Mesothelial cell of epicardium (in vitro differentiated cells): ENCODE results near the gene CX3CR1. TPM values are rescaled to one million over a fixed set of nuclear protein-coding genes. Genes with fewer than 3 reads are reported as not detected.

Source experiments
- DNase-seq, 2 experiments: peaks; one replicate each; pipeline ENCODE4 v3.0.0; 2021; ENCODE audit warnings: low spot score in 2 of 2; ENCODE audit not compliant: unreplicated experiment in 2 of 2
- H3K27ac Mint-ChIP-seq: 2 replicates; pipeline ENCODE4 v1.8.0; 2021; ENCODE audit warnings: mixed read lengths
- H3K27me3 Mint-ChIP-seq: 2 replicates; pipeline ENCODE4 v1.8.0; 2021; ENCODE audit warnings: low read depth, mixed read lengths
- H3K36me3 Mint-ChIP-seq: 2 replicates; pipeline ENCODE4 v1.8.0; 2021; ENCODE audit warnings: mixed read lengths
- H3K4me1 Mint-ChIP-seq: 2 replicates; pipeline ENCODE4 v1.8.0; 2021; ENCODE audit warnings: mixed read lengths
- H3K4me3 Mint-ChIP-seq: 2 replicates; pipeline ENCODE4 v1.8.0; 2021; ENCODE audit warnings: mild to moderate bottlenecking, moderate library complexity, mixed read lengths
- H3K9me3 Mint-ChIP-seq: 2 replicates; pipeline ENCODE4 v1.8.0; 2021; ENCODE audit warnings: mixed read lengths
- CTCF ChIP-seq: fragments of 200-600 bp; sonication (generic); IDR thresholded peaks from one replicate; pipeline ENCODE4 v1.5.0; 2021; ENCODE audit warnings: antibody characterized with exemption; ENCODE audit not compliant: unreplicated experiment
- total RNA-seq: library from RNA; stranded (reverse); gene quantifications from 3 replicates; pipeline ENCODE4 v1.2.1, GENCODE V29; 2021

CX3CR1 gene
- total RNA-seq, 1 donor from 2014 or later = 0.22 TPM

DNA sequence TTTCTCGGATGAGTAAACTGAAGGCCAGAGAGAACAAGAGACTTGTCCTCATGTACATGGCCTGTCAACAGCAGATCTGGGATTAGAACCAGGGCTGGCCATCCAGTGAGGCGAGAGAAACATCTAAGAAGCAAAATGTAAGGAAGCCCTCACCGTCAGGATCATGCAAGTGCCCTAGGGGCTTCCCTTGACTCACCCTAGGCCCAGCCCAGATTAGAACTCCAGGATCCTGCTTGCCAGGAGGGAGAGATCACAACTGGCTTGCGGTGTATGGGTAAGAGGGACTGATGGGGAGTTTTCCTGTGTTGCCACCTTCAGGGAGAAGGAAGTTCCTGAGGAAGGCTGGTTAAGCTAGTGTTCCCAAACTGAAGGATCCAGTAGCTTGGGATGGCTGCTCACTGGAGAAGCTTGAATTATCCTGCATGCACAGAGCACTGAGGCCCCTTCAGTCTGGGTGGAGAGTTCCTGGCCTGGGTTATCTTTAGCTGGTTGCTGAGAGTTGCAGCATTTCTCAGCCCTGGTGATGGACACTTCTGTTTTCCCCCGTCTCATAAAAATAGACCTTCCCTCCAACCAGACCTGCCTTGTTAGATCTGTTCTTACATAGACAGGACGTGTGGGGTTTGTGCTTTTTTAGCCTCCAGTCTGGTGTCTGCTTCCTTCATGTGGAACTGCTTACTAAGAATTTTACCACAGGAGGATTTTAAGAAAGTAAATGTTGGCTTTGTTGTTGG, 59.3 kb downstream of the CX3CR1 start:
- no peak for TF ChIP-seq CTCF
- Mint-ChIP-seq H3K27ac (no peak overlapping the region), H3K9me3 (no peaks in the 10 kb centered on the region), H3K4me1 (no peaks in the 10 kb centered on the region), H3K27me3 (peaks cover 14% of the 10 kb centered on the region), H3K36me3 (no peaks in the 10 kb centered on the region), H3K4me3 (no peak overlapping the region)
- DNase-seq = no peak

- no peak overlapping the region for H3K27ac Mint-ChIP-seq
- no peak overlapping the region for H3K4me3 Mint-ChIP-seq
- no peaks in the 10 kb centered on the region for H3K4me1 Mint-ChIP-seq
- H3K36me3 Mint-ChIP-seq = no peaks in the 10 kb centered on the region
- no peak for TF ChIP-seq CTCF
- H3K9me3 Mint-ChIP-seq = no peaks in the 10 kb centered on the region
- no peak for DNase-seq
- peaks cover 14% of the 10 kb centered on the region for H3K27me3 Mint-ChIP-seq
Observed at GRCh38 chr3:39219702-39220101, 60.1 kb downstream of the CX3CR1 start.

- Mint-ChIP-seq H3K36me3 (no peaks in the 10 kb centered on the region), H3K4me3 (no peak overlapping the region), H3K27me3 (peaks cover 14% of the 10 kb centered on the region), H3K27ac (no peak overlapping the region), H3K9me3 (no peaks in the 10 kb centered on the region), H3K4me1 (no peaks in the 10 kb centered on the region)
- no peak for DNase-seq
- TF ChIP-seq CTCF = no peak
Observed at GRCh38 chr3:39216176-39216790, 63.6 kb downstream of the CX3CR1 start.

- no peak overlapping the region for H3K27ac Mint-ChIP-seq
- H3K27me3 Mint-ChIP-seq = peaks cover 13% of the 10 kb centered on the region
Observed at GRCh38 chr3:39213613-39214012, 66.2 kb downstream of the CX3CR1 start.

More at GRCh38 chr3:39213613-39214012, 66.2 kb downstream of the CX3CR1 start:
- no peak for DNase-seq
- H3K4me3 Mint-ChIP-seq = no peak overlapping the region
- H3K9me3 Mint-ChIP-seq = no peaks in the 10 kb centered on the region
- peaks cover under 1% of the 10 kb centered on the region for H3K4me1 Mint-ChIP-seq
- H3K36me3 Mint-ChIP-seq = no peaks in the 10 kb centered on the region
- no peak for TF ChIP-seq CTCF

Other genes with a start within 250 kb of the CX3CR1 start
- gene SCN11A, start 228.1 kb downstream of the CX3CR1 start, total RNA-seq = 1.6 to 1.9 TPM (median 1.6 TPM) in 3 replicates
- 54.0 to 59.4 TPM (median 58.9 TPM) in 3 replicates for gene WDR48, start 228.0 kb downstream of the CX3CR1 start, total RNA-seq
- gene GORASP1, start 172.4 kb downstream of the CX3CR1 start, total RNA-seq = 70.8 to 71.5 TPM (median 71.1 TPM) in 3 replicates
- 10.2 to 12.7 TPM (median 12.3 TPM) in 3 replicates for gene TTC21A, start 172.4 kb downstream of the CX3CR1 start, total RNA-seq
- gene CSRNP1, start 126.4 kb downstream of the CX3CR1 start, total RNA-seq = 42.7 to 44.7 TPM (median 43.9 TPM) in 3 replicates
- gene XIRP1, start 87.4 kb downstream of the CX3CR1 start, total RNA-seq = not detected in 3 replicates
- not detected in 3 replicates for gene CCR8, start 49.7 kb upstream of the CX3CR1 start, total RNA-seq
- 25.6 to 28.4 TPM (median 28.1 TPM) in 3 replicates for gene SLC25A38, start 103.3 kb upstream of the CX3CR1 start, total RNA-seq
- gene RPSA, start 126.7 kb upstream of the CX3CR1 start, total RNA-seq = 1,061 to 1,093 TPM (median 1,080 TPM) in 3 replicates
- not detected in 3 replicates for gene MOBP, start 187.6 kb upstream of the CX3CR1 start, total RNA-seq